HG03280 (cell line): ENCODE measurements around the gene OTOF.

Source experiments
- ATAC-seq: cut with Tn5 transposase; IDR thresholded peaks from one replicate; pipeline ENCODE4 v1.9.1; 2021; ENCODE audit warnings: mild to moderate bottlenecking, moderate library complexity; ENCODE audit not compliant: unreplicated experiment

OTOF gene

GRCh38 chr2:26421961-26422360 is 56.0 kb downstream of the OTOF start:
- ATAC-seq, result no peak

- no peak for ATAC-seq
Observed at GRCh38 chr2:26414311-26414710, 63.6 kb downstream of the OTOF start.

- ATAC-seq, result peak; percentile 80
Observed at GRCh38 chr2:26412091-26412673, 65.7 kb downstream of the OTOF start.

- no peak for ATAC-seq
Observed at GRCh38 chr2:26411419-26411818, 66.5 kb downstream of the OTOF start.

GRCh38 chr2:26410764-26411243 is 67.1 kb downstream of the OTOF start:
- no peak for ATAC-seq

- ATAC-seq, result no peak
Observed at GRCh38 chr2:26409785-26410184, 68.1 kb downstream of the OTOF start.

- no peak for ATAC-seq
Observed at GRCh38 chr2:26407526-26407925, 70.4 kb downstream of the OTOF start.
